OCI-LY3 (cell line): ENCODE results near the gene CDH5.

Source experiments
- CTCF ChIP-seq: fragments of 200-600, 300-600 bp; sonication (generic); IDR thresholded peaks from 2 replicates; pipeline ENCODE4 v1.5.1; 2014; ENCODE audit warnings: antibody characterized with exemption, low read length, low read depth
- EZH2phosphoT487 ChIP-seq: fragments of 200-600 bp; shearing (Covaris generic); IDR thresholded peaks from 2 replicates; pipeline ENCODE4 v1.6.1; 2018; ENCODE audit warnings: antibody characterized with exemption, mixed run types, low read depth

GRCh38 chr16:66418165-66418962, 51.9 kb downstream of the CDH5 start:
- TF ChIP-seq CTCF, result no peak
- no peak for TF ChIP-seq EZH2phosphoT487
